Ascending aorta (tissue), 2 donors: ENCODE measurements around the gene HTT. TPM values are rescaled to one million over a fixed set of nuclear protein-coding genes. Genes with fewer than 3 reads are reported as not detected.

Source experiments
- DNase-seq, 2 donors: peaks; one replicate each; pipeline ENCODE4 v3.0.0-alpha.2; 2019; ENCODE audit warnings: low spot score in 2 of 2
- H3K27ac ChIP-seq, 2 donors: fragments of 200-600 bp; sonication (generic); one replicate each; pipeline ENCODE4 v1.5.1; 2016 to 2017; ENCODE audit warnings: mild to moderate bottlenecking in 1 of 2
- H3K27me3 ChIP-seq: fragments of 200-600 bp; sonication (generic); one replicate; pipeline ENCODE4 v1.5.1; 2017
- H3K36me3 ChIP-seq, 2 donors: fragments of 200-600 bp; sonication (generic); one replicate each; pipeline ENCODE4 v1.5.1; 2016
- H3K4me1 ChIP-seq, 2 donors: fragments of 200-600 bp; sonication (generic); one replicate each; pipeline ENCODE4 v1.5.1; 2016 to 2017; ENCODE audit warnings: mild to moderate bottlenecking in 1 of 2
- H3K4me3 ChIP-seq, 2 donors: fragments of 200-600 bp; sonication (generic); one replicate each; pipeline ENCODE4 v1.5.1; 2016 to 2017; ENCODE audit warnings: mild to moderate bottlenecking in 1 of 2
- H3K9me3 ChIP-seq, 2 donors: fragments of 200-600 bp; sonication (generic); one replicate each; pipeline ENCODE4 v1.5.1; 2016
- intact Hi-C: fragments of 100-400 bp; cut with DNase I; formaldehyde crosslinking; loops from one replicate; pipeline ENCODE4 v1.15.1; 2023
- total RNA-seq: library from RNA; depleted of rRNA; stranded (reverse); fragments of >200 nt; gene quantifications from one replicate; pipeline ENCODE4 v1.1.0, GENCODE V29; 2016
- TF ChIP-seq, protein P1 (sequence below), 3 experiments: fragments of 200-600 bp in 2 of 3; fragments of 450-650 bp in 1 of 3; sonication (generic) in 2 of 3; IDR thresholded peaks; one replicate each; pipeline ENCODE4 v1.5.1; 2016 to 2019; ENCODE audit warnings: antibody characterized with exemption in 3 of 3, mild to moderate bottlenecking in 1 of 3, moderate library complexity in 1 of 3

Gene HTT
- total RNA-seq, 1 donor from 2014 or later: 23.7 TPM

- Histone ChIP-seq H3K9me3 (no peaks in the 10 kb centered on the region), H3K4me1 (no peaks in the 10 kb centered on the region), H3K27ac (no peak overlapping the region), H3K4me3 (no peak overlapping the region), H3K36me3 (peaks cover 70 to 92% of the 10 kb centered on the region in 2 donors), H3K27me3 (no peaks in the 10 kb centered on the region)
- intact Hi-C loops: no loop called here
- no peak for DNase-seq
- TF ChIP-seq, protein P1, sequence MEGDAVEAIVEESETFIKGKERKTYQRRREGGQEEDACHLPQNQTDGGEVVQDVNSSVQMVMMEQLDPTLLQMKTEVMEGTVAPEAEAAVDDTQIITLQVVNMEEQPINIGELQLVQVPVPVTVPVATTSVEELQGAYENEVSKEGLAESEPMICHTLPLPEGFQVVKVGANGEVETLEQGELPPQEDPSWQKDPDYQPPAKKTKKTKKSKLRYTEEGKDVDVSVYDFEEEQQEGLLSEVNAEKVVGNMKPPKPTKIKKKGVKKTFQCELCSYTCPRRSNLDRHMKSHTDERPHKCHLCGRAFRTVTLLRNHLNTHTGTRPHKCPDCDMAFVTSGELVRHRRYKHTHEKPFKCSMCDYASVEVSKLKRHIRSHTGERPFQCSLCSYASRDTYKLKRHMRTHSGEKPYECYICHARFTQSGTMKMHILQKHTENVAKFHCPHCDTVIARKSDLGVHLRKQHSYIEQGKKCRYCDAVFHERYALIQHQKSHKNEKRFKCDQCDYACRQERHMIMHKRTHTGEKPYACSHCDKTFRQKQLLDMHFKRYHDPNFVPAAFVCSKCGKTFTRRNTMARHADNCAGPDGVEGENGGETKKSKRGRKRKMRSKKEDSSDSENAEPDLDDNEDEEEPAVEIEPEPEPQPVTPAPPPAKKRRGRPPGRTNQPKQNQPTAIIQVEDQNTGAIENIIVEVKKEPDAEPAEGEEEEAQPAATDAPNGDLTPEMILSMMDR (IDR thresholded peaks at IDR 0.05): no peak
Observed at GRCh38 chr4:3215256-3215655, 140.8 kb downstream of the HTT start.

GRCh38 chr4:3215733-3216132 is 141.3 kb downstream of the HTT start:
- Histone ChIP-seq H3K4me3 (no peak overlapping the region), H3K27me3 (no peaks in the 10 kb centered on the region), H3K9me3 (no peaks in the 10 kb centered on the region), H3K36me3 (peaks cover 67 to 91% of the 10 kb centered on the region in 2 donors), H3K4me1 (no peaks in the 10 kb centered on the region), H3K27ac (no peak overlapping the region)
- TF ChIP-seq, protein P1 (IDR thresholded peaks at IDR 0.05): no peak
- no peak for DNase-seq
- intact Hi-C loops: no loop called here

DNA sequence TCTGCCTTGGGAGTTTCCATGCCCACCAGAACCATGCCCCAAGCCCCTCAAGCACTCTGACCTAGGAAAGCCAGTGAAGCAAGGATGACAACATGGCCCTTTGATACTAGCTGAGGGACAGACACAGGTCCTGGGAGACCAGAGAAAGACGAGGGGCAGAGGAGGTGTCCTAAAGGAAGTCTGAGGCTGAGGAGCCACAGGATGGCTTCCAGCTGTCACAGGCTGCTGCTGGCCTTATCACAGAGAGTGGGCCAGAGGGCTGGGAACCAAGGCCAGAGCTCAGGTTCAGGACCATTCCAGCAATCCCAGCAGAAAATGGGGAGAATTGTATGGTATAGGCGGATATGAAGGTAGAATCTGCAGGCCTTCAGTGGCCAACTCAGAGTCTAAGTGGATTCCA is 142.8 kb downstream of the HTT start:
- DNase-seq: no peak
- H3K36me3 ChIP-seq: peaks cover 67 to 94% of the 10 kb centered on the region in 2 donors
- no peaks in the 10 kb centered on the region for H3K27me3 ChIP-seq
- no peak overlapping the region for H3K4me3 ChIP-seq
- intact Hi-C loops: no loop called here
- no peak overlapping the region for H3K27ac ChIP-seq
- no peaks in the 10 kb centered on the region for H3K9me3 ChIP-seq
- TF ChIP-seq, protein P1 (IDR thresholded peaks at IDR 0.05): no peak
- no peaks in the 10 kb centered on the region for H3K4me1 ChIP-seq

DNA sequence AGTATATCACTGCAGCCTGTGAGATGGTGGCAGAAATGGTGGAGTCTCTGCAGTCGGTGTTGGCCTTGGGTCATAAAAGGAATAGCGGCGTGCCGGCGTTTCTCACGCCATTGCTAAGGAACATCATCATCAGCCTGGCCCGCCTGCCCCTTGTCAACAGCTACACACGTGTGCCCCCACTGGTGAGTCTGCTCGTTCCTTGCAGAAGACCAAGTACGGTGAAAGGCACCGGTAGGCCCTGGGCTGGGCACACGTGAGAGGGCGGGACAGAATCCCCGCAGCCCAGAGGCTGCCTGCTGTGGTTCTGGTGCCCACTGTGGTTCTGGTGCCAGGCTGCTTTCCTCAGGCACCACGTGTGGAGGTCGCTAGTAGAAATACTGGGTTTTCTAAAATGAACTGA is 143.3 kb downstream of the HTT start:
- no peak overlapping the region for H3K4me3 ChIP-seq
- no peak for DNase-seq
- TF ChIP-seq, protein P1 (IDR thresholded peaks at IDR 0.05): no peak
- H3K36me3 ChIP-seq: peaks cover 67 to 94% of the 10 kb centered on the region in 2 donors
- no peaks in the 10 kb centered on the region for H3K4me1 ChIP-seq
- intact Hi-C loops: no loop called here
- H3K27ac ChIP-seq: no peak overlapping the region
- H3K27me3 ChIP-seq: no peaks in the 10 kb centered on the region
- H3K9me3 ChIP-seq: no peaks in the 10 kb centered on the region

- Histone ChIP-seq H3K27ac (no peak overlapping the region), H3K36me3 (peaks cover 66 to 94% of the 10 kb centered on the region in 2 donors), H3K9me3 (no peaks in the 10 kb centered on the region), H3K4me3 (no peak overlapping the region), H3K4me1 (no peaks in the 10 kb centered on the region), H3K27me3 (no peaks in the 10 kb centered on the region)
- intact Hi-C loops: no loop called here
- DNase-seq: no peak
- TF ChIP-seq, protein P1 (IDR thresholded peaks at IDR 0.05): no peak
Observed at GRCh38 chr4:3218824-3219760, 144.6 kb downstream of the HTT start.
